H9 (cell line): ENCODE measurements around the gene TMEM126A. TPM values are rescaled to one million over a fixed set of nuclear protein-coding genes. Genes with fewer than 3 reads are reported as not detected.

ENCODE experiments used
- DNase-seq: peaks from one replicate; pipeline ENCODE4 v3.0.0-alpha.2; 2017
- H2AFZ ChIP-seq: one replicate; pipeline ENCODE4 v1.6.1; 2013; ENCODE audit warnings: mild to moderate bottlenecking, low read length, control low read depth, moderate library complexity
- H2AK5ac ChIP-seq: 2 replicates; pipeline ENCODE4 v1.6.1; 2013; ENCODE audit warnings: low read length, control low read depth, mixed read lengths; ENCODE audit not compliant: insufficient read length
- H2BK120ac ChIP-seq: one replicate; pipeline ENCODE4 v1.6.1; 2013; ENCODE audit warnings: low read depth, mild to moderate bottlenecking, low read length, control low read depth, inconsistent platforms; ENCODE audit not compliant: poor library complexity, severe bottlenecking
- H2BK12ac ChIP-seq: 2 replicates; pipeline ENCODE4 v1.6.1; 2013; ENCODE audit warnings: low read length, control low read depth, mixed read lengths, low read depth; ENCODE audit not compliant: insufficient read length
- H2BK15ac ChIP-seq: 2 replicates; pipeline ENCODE4 v1.6.1; 2013; ENCODE audit warnings: low read depth, low read length, control low read depth
- H2BK20ac ChIP-seq: one replicate; pipeline ENCODE4 v1.6.1; 2013; ENCODE audit warnings: low read depth, mild to moderate bottlenecking, low read length, control low read depth, inconsistent platforms; ENCODE audit not compliant: poor library complexity, severe bottlenecking
- H2BK5ac ChIP-seq: 2 replicates; pipeline ENCODE4 v1.6.1; 2013; ENCODE audit warnings: low read length, control low read depth, mixed read lengths; ENCODE audit not compliant: insufficient read length
- H3K14ac ChIP-seq: 2 replicates; pipeline ENCODE4 v1.6.1; 2013; ENCODE audit warnings: low read length, control low read depth; ENCODE audit not compliant: insufficient read depth
- H3K18ac ChIP-seq: 2 replicates; pipeline ENCODE4 v1.6.1; 2013; ENCODE audit warnings: low read depth, mild to moderate bottlenecking, mixed read lengths, low read length, control low read depth; ENCODE audit not compliant: insufficient read length
- H3K23ac ChIP-seq: 2 replicates; pipeline ENCODE4 v1.6.1; 2013; ENCODE audit warnings: low read length, control low read depth, mixed read lengths, low read depth; ENCODE audit not compliant: insufficient read length
- H3K23me2 ChIP-seq: 2 replicates; pipeline ENCODE4 v1.6.1; 2013; ENCODE audit warnings: low read depth, mild to moderate bottlenecking, mixed read lengths, low read length, control low read depth; ENCODE audit not compliant: insufficient read length, poor library complexity, severe bottlenecking
- H3K27ac ChIP-seq: 2 replicates; pipeline ENCODE4 v1.5.1; 2013; ENCODE audit warnings: low read length, control low read depth, mixed read lengths, low read depth; ENCODE audit not compliant: insufficient read length
- H3K27me3 ChIP-seq: 2 replicates; pipeline ENCODE4 v1.6.1; 2013; ENCODE audit warnings: low read length, control low read depth, inconsistent platforms; ENCODE audit not compliant: insufficient read depth
- H3K4ac ChIP-seq: 2 replicates; pipeline ENCODE4 v1.6.1; 2013; ENCODE audit warnings: low read depth, mild to moderate bottlenecking, control low read depth, inconsistent platforms, low read length, moderate library complexity
- H3K4me1 ChIP-seq: 2 replicates; pipeline ENCODE4 v1.6.1; 2013; ENCODE audit warnings: low read length, control low read depth, inconsistent platforms; ENCODE audit not compliant: insufficient read depth
- H3K4me2 ChIP-seq: 2 replicates; pipeline ENCODE4 v1.6.1; 2013; ENCODE audit warnings: low read length, control low read depth, mixed read lengths; ENCODE audit not compliant: insufficient read length, insufficient read depth
- H3K56ac ChIP-seq: 2 replicates; pipeline ENCODE4 v1.6.1; 2013; ENCODE audit warnings: low read depth, mild to moderate bottlenecking, mixed read lengths, low read length, control low read depth; ENCODE audit not compliant: insufficient read length
- H3K79me1 ChIP-seq: 2 replicates; pipeline ENCODE4 v1.6.1; 2013; ENCODE audit warnings: low read depth, mild to moderate bottlenecking, moderate library complexity, low read length, control low read depth, inconsistent platforms; ENCODE audit not compliant: insufficient read depth, poor library complexity, severe bottlenecking
- H3K79me2 ChIP-seq: 2 replicates; pipeline ENCODE4 v1.6.1; 2013; ENCODE audit warnings: low read length, control low read depth, inconsistent platforms; ENCODE audit not compliant: insufficient read depth
- H3K9ac ChIP-seq: 2 replicates; pipeline ENCODE4 v1.6.1; 2013; ENCODE audit warnings: low read length, control low read depth, mixed read lengths; ENCODE audit not compliant: insufficient read length; ENCODE audit errors: extremely low read depth
- H3K9me3 ChIP-seq: one replicate; pipeline ENCODE4 v1.6.1; 2013; ENCODE audit warnings: low read depth, low read length, inconsistent platforms; ENCODE audit not compliant: control insufficient read depth
- H3T11ph ChIP-seq: one replicate; pipeline ENCODE4 v1.6.1; 2013; ENCODE audit warnings: mild to moderate bottlenecking, low read length, control low read depth, inconsistent platforms
- H4K20me1 ChIP-seq: one replicate; pipeline ENCODE4 v1.6.1; 2013; ENCODE audit not compliant: control insufficient read depth, insufficient read length, insufficient read depth
- H4K5ac ChIP-seq: 2 replicates; pipeline ENCODE4 v1.6.1; 2013; ENCODE audit warnings: low read depth, mild to moderate bottlenecking, mixed read lengths, low read length, control low read depth; ENCODE audit not compliant: insufficient read length
- H4K8ac ChIP-seq: replicated peaks from 2 replicates; pipeline ENCODE4 v1.6.1; 2013; ENCODE audit warnings: low read length, control low read depth, mixed read lengths, low read depth; ENCODE audit not compliant: insufficient read length
- H4K91ac ChIP-seq: 2 replicates; pipeline ENCODE4 v1.6.1; 2013; ENCODE audit warnings: low read depth, mild to moderate bottlenecking, moderate library complexity, mixed read lengths, low read length, control low read depth; ENCODE audit not compliant: insufficient read length
- H3K27ac Mint-ChIP-seq, 3 experiments: 2 replicates in 2 of 3; 3 replicates in 1 of 3; pipeline ENCODE4 v1.8.0; 2020 to 2021; ENCODE audit warnings: mixed read lengths in 3 of 3, mild to moderate bottlenecking in 1 of 3, moderate library complexity in 1 of 3
- H3K27me3 Mint-ChIP-seq: 2 replicates; pipeline ENCODE4 v1.8.0; 2021; ENCODE audit warnings: low read depth, mild to moderate bottlenecking, moderate library complexity, mixed read lengths
- H3K36me3 Mint-ChIP-seq, 3 experiments: 2 replicates in 2 of 3; 3 replicates in 1 of 3; pipeline ENCODE4 v1.8.0; 2020 to 2021; ENCODE audit warnings: low read depth in 3 of 3, mixed read lengths in 3 of 3; ENCODE audit not compliant: insufficient read depth in 1 of 3
- H3K4me1 Mint-ChIP-seq, 2 experiments: 2 replicates each; pipeline ENCODE4 v1.8.0; 2020; ENCODE audit warnings: mixed read lengths in 2 of 2
- H3K4me3 Mint-ChIP-seq, 2 experiments: 2 replicates in 1 of 2; 3 replicates in 1 of 2; pipeline ENCODE4 v1.8.0; 2020 to 2021; ENCODE audit warnings: mild to moderate bottlenecking in 2 of 2, mixed read lengths in 2 of 2, moderate library complexity in 1 of 2
- H3K9me3 Mint-ChIP-seq, 2 experiments: 2 replicates in 1 of 2; 3 replicates in 1 of 2; pipeline ENCODE4 v1.8.0; 2020; ENCODE audit warnings: mild to moderate bottlenecking in 2 of 2, mixed read lengths in 2 of 2, moderate library complexity in 1 of 2
- WGBS: extraction: QIAGEN DNeasy Blood & Tissue Kit; methylation state at CpG from one replicate; pipeline ENCODE4 v1.1.7; 2013; ENCODE audit warnings: missing lambda C conversion rate, low lambda C conversion rate, mixed read lengths; ENCODE audit not compliant: insufficient read length; ENCODE audit errors: extremely low coverage; 5-methylcytosine and 5-hydroxymethylcytosine counted together
- total RNA-seq: library from RNA; stranded (reverse); gene quantifications from 2 replicates; pipeline ENCODE4 v1.2.1, GENCODE V29; 2021
- TF ChIP-seq, protein P1 (sequence below): fragments of 200-600 bp; sonication (generic); conservative IDR thresholded peaks from 3 replicates; pipeline ENCODE4 v1.8.0; 2021; ENCODE audit warnings: antibody characterized with exemption, mild to moderate bottlenecking

The TMEM126A gene
- total RNA-seq, 1 experiment from 2014 or later = 28.0 TPM

DNA sequence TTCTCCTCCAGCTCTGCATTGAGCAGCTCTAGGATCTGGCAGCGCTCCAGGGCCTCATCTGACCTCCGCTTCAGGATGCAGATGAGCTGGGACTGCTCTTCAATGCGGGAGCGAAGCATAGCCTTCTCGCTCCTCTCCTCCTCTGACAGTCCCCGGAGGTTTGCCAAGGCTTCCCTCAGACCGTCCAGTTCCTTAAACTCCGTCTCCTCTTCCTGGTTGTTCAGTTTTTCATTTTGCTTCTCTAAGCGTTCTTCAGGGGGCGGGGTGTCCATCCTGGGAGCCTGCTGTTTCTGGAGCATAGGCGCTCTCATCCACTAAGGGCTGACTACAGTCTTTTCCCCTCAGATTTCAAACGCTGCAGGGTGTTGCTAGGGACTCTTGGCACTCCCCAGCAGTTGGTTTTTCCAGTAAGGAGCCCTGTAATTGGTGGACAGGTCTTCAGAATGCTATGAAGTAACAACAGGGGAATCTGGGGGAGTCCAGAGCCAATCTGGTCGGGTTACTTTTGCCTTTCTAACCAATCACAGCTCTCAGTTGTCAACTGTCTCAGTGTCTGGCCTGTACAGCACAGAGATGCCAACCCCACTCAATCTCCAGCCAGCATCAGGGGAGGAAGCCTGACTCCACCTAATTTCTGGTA, 38.2 kb downstream of the TMEM126A start, which contains the start of gene CCDC89:
TSS of gene CCDC89 (minus strand) at position 376 of the 640 bp plus-strand sequence. CDS start at position 311, 65 bp downstream.
- Histone ChIP-seq H3K4me1 (peaks cover 2% of the 10 kb centered on the region; the same call in 1 of the 2 replicates), H2BK5ac (no peak within 1 kb of the TSS), H3K27me3 (no peaks in the 10 kb centered on the region), H4K91ac (no peak within 1 kb of the TSS), H4K5ac (no peak within 1 kb of the TSS), H3K18ac (no peak within 1 kb of the TSS), H3K56ac (no peak within 1 kb of the TSS), H4K20me1 (no peaks in the 10 kb centered on the region), H3K79me2 (no peaks in the 10 kb centered on the region), H3K4ac (no peak within 1 kb of the TSS), H3K9ac (no peak within 1 kb of the TSS), H3K9me3 (no peaks in the 10 kb centered on the region), H3K14ac (no peak within 1 kb of the TSS), H2AFZ (no peak within 1 kb of the TSS), H3T11ph (no peak within 1 kb of the TSS), H2AK5ac (no peak within 1 kb of the TSS), H3K79me1 (no peaks in the 10 kb centered on the region), H3K23me2 (no peaks in the 10 kb centered on the region), H2BK15ac (no peak within 1 kb of the TSS), H4K8ac (no peak within 1 kb of the TSS), H2BK20ac (no peak within 1 kb of the TSS), H3K27ac (no peak within 1 kb of the TSS), H3K23ac (no peak within 1 kb of the TSS), H3K4me2 (no peak within 1 kb of the TSS), H2BK120ac (no peak within 1 kb of the TSS), H2BK12ac (no peak within 1 kb of the TSS)
- WGBS = no CpG with 5 or more reads among the region's 13 CpGs
- Mint-ChIP-seq H3K27me3 (no peaks in the 10 kb centered on the region), H3K36me3 (no peaks in the 10 kb centered on the region), H3K9me3 (no peaks in the 10 kb centered on the region), H3K27ac (no peak within 1 kb of the TSS; a peak in 1 of 7 replicates), H3K4me1 (peaks cover 0 to 13% of the 10 kb centered on the region in 2 experiments), H3K4me3 (no peak within 1 kb of the TSS)
- no peak for DNase-seq
- TF ChIP-seq, protein P1, sequence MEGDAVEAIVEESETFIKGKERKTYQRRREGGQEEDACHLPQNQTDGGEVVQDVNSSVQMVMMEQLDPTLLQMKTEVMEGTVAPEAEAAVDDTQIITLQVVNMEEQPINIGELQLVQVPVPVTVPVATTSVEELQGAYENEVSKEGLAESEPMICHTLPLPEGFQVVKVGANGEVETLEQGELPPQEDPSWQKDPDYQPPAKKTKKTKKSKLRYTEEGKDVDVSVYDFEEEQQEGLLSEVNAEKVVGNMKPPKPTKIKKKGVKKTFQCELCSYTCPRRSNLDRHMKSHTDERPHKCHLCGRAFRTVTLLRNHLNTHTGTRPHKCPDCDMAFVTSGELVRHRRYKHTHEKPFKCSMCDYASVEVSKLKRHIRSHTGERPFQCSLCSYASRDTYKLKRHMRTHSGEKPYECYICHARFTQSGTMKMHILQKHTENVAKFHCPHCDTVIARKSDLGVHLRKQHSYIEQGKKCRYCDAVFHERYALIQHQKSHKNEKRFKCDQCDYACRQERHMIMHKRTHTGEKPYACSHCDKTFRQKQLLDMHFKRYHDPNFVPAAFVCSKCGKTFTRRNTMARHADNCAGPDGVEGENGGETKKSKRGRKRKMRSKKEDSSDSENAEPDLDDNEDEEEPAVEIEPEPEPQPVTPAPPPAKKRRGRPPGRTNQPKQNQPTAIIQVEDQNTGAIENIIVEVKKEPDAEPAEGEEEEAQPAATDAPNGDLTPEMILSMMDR = no peak
